Stimulated activated CD4-positive, alpha-beta T cell treated with anti-CD3 and anti-CD28 coated beads, Interleukin-15, amount 100 ng/mL, for 48 hours (primary cell): ENCODE results near the gene IL24.
"Not testable (repeated sequence)": the region's sequence is repeated elsewhere in the genome, so short reads cannot be mapped to it uniquely, and the experiment has no call there.

Experiments
- DNase-seq, 2 donors: peaks; one replicate each; pipeline ENCODE4 v3.0.0-alpha.2; 2020; ENCODE audit warnings: low read depth in 2 of 2

IL24 gene

GRCh38 chr1:206897175-206897574, at the start of gene IL24:
IL24 (plus strand) TSS chr1:206897443; CDS start chr1:206897833, 390 bp downstream.
- peak; percentile 72 to 77 for DNase-seq

- no peak for DNase-seq
These were observed 49.3 kb upstream of the IL24 start for GRCh38 chr1:206847946-206848345.

- DNase-seq, result no peak
These were observed 46.8 kb upstream of the IL24 start for GRCh38 chr1:206850401-206850800.

- DNase-seq, result no peak
These were observed 45.8 kb upstream of the IL24 start for GRCh38 chr1:206851341-206852010.

GRCh38 chr1:206852662-206853061, 44.6 kb upstream of the IL24 start:
- DNase-seq, result not testable (repeated sequence)

- not testable (repeated sequence) for DNase-seq
These were observed 43.5 kb upstream of the IL24 start for GRCh38 chr1:206853696-206854095.

- DNase-seq, result no peak
These were observed 42.7 kb upstream of the IL24 start for GRCh38 chr1:206854401-206855129.

GRCh38 chr1:206855859-206856258, 41.4 kb upstream of the IL24 start:
- DNase-seq, result no peak

- DNase-seq, result no peak
These were observed 40.4 kb upstream of the IL24 start for GRCh38 chr1:206856674-206857464.

GRCh38 chr1:206859082-206859521, 38.1 kb upstream of the IL24 start:
- no peak for DNase-seq

GRCh38 chr1:206860165-206860564, 37.1 kb upstream of the IL24 start:
- DNase-seq, result no peak

GRCh38 chr1:206863266-206863665, 34.0 kb upstream of the IL24 start:
- no peak for DNase-seq

- DNase-seq, result peak; percentile 81 to 88
These were observed 32.1 kb upstream of the IL24 start, which contains the start of gene IL20 for GRCh38 chr1:206864939-206865671. IL20 (plus strand) TSS chr1:206865623; CDS start chr1:206865853, 230 bp downstream.

- DNase-seq, result no peak
These were observed 31.2 kb upstream of the IL24 start for GRCh38 chr1:206866062-206866461.

- DNase-seq, result no peak
These were observed 30.0 kb upstream of the IL24 start for GRCh38 chr1:206867239-206867638.

GRCh38 chr1:206867716-206868115, 29.5 kb upstream of the IL24 start:
- no peak for DNase-seq

GRCh38 chr1:206868264-206868663, 29.0 kb upstream of the IL24 start:
- no peak for DNase-seq

GRCh38 chr1:206872139-206872538, 25.1 kb upstream of the IL24 start:
- no peak for DNase-seq

GRCh38 chr1:206873603-206874188, 23.5 kb upstream of the IL24 start:
- no peak for DNase-seq

- DNase-seq, result no peak
These were observed 21.4 kb upstream of the IL24 start for GRCh38 chr1:206875752-206876377.

- no peak for DNase-seq
These were observed 18.8 kb upstream of the IL24 start for GRCh38 chr1:206878456-206878855.
